Measurements from ENCODE around the gene NIPA2. TPM values are rescaled to one million over a fixed set of nuclear protein-coding genes. Genes with fewer than 3 reads are reported as not detected.

NIPA2 gene
- total RNA-seq, 2 donors from 2014 or later = 28.1 to 34.3 TPM

GRCh38 chr15:22810033-22810852 is 28.2 kb upstream of the NIPA2 start:
- no peaks in the 10 kb centered on the region for H3K36me3 ChIP-seq
- no peak for DNase-seq (ENCODE audit: low spot score)
- no peak for TF ChIP-seq CTCF (IDR thresholded peaks at IDR 0.05)
- H3K4me1 ChIP-seq = no peaks in the 10 kb centered on the region
- H3K27ac ChIP-seq = no peak overlapping the region
- H3K4me3 ChIP-seq = no peak overlapping the region
- H3K9me3 ChIP-seq = no peaks in the 10 kb centered on the region
- H3K27me3 ChIP-seq = no peaks in the 10 kb centered on the region

GRCh38 chr15:22810853-22811338 is 27.6 kb upstream of the NIPA2 start:
- no peak for TF ChIP-seq CTCF (IDR thresholded peaks at IDR 0.05)
- no peak overlapping the region for H3K27ac ChIP-seq
- H3K27me3 ChIP-seq = no peaks in the 10 kb centered on the region
- no peaks in the 10 kb centered on the region for H3K9me3 ChIP-seq
- no peaks in the 10 kb centered on the region for H3K36me3 ChIP-seq
- H3K4me3 ChIP-seq = no peak overlapping the region
- no peaks in the 10 kb centered on the region for H3K4me1 ChIP-seq
- DNase-seq (ENCODE audit: low spot score) = no peak

GRCh38 chr15:22811640-22812039 is 26.8 kb upstream of the NIPA2 start:
- no peaks in the 10 kb centered on the region for H3K27me3 ChIP-seq
- no peaks in the 10 kb centered on the region for H3K4me1 ChIP-seq
- H3K9me3 ChIP-seq = no peaks in the 10 kb centered on the region
- no peak for DNase-seq (ENCODE audit: low spot score)
- no peaks in the 10 kb centered on the region for H3K36me3 ChIP-seq
- no peak overlapping the region for H3K4me3 ChIP-seq
- peak in 1 of 2 donors; percentile 22 for TF ChIP-seq CTCF (IDR thresholded peaks at IDR 0.05)
- H3K27ac ChIP-seq = no peak overlapping the region

- Histone ChIP-seq H3K36me3 (no peaks in the 10 kb centered on the region), H3K9me3 (no peaks in the 10 kb centered on the region), H3K27me3 (no peaks in the 10 kb centered on the region), H3K27ac (no peak overlapping the region), H3K4me3 (no peak overlapping the region), H3K4me1 (no peaks in the 10 kb centered on the region)
- no peak for DNase-seq (ENCODE audit: low spot score)
- TF ChIP-seq CTCF (IDR thresholded peaks at IDR 0.05) = no peak
Measured at GRCh38 chr15:22813844-22814243, 24.6 kb upstream of the NIPA2 start.

- no peak for DNase-seq (ENCODE audit: low spot score)
- no peak overlapping the region for H3K4me3 ChIP-seq
- no peak overlapping the region for H3K27ac ChIP-seq
- no peaks in the 10 kb centered on the region for H3K27me3 ChIP-seq
- H3K4me1 ChIP-seq = no peaks in the 10 kb centered on the region
- no peak for TF ChIP-seq CTCF (IDR thresholded peaks at IDR 0.05)
- peaks cover 5% of the 10 kb centered on the region for H3K36me3 ChIP-seq
- no peaks in the 10 kb centered on the region for H3K9me3 ChIP-seq
Measured at GRCh38 chr15:22815766-22816165, 22.7 kb upstream of the NIPA2 start.
